Lower leg skin (tissue), 4 donors: ENCODE measurements around the gene DR1. TPM values are rescaled to one million over a fixed set of nuclear protein-coding genes. Genes with fewer than 3 reads are reported as not detected.

Experiments used
- DNase-seq, 2 donors: peaks; one replicate each; pipeline ENCODE4 v3.0.0-alpha.2; 2019; ENCODE audit warnings: low spot score in 2 of 2
- H3K4me3 ChIP-seq: fragments of 200-600 bp; sonication (generic); 2 replicates; pipeline ENCODE4 v1.5.1; 2017; ENCODE audit warnings: mild to moderate bottlenecking, low read depth; ENCODE audit not compliant: poor library complexity, severe bottlenecking
- POLR2A ChIP-seq, 2 donors: fragments of 450-650 bp; IDR thresholded peaks; one replicate each; pipeline ENCODE4 v1.6.1; 2016 to 2017; ENCODE audit warnings: antibody characterized with exemption in 2 of 2, mild to moderate bottlenecking in 1 of 2, moderate library complexity in 1 of 2
- WGBS, 2 donors: methylation state at CpG; one replicate each; pipeline ENCODE4 v1.1.5; 2018; 5-methylcytosine and 5-hydroxymethylcytosine counted together
- intact Hi-C: fragments of 100-400 bp; cut with DNase I; formaldehyde crosslinking; loops from one replicate; pipeline ENCODE4 v1.15.0; 2023; ENCODE audit warnings: low total_unique reads
- total RNA-seq, 4 donors: library from RNA; depleted of rRNA; stranded (reverse); fragments of >200 nt; gene quantifications; one replicate each; pipeline ENCODE4 v1.1.0, GENCODE V29; 2016
- TF ChIP-seq, protein P1 (sequence below), 3 donors: fragments of 450-650 bp; IDR thresholded peaks; one replicate each; pipeline ENCODE4 v1.5.1; 2016; ENCODE audit warnings: antibody characterized with exemption in 3 of 3, mild to moderate bottlenecking in 3 of 3, moderate library complexity in 2 of 3

DR1 gene
- total RNA-seq, 4 donors from 2014 or later, result 41.3 to 66.1 (median 52.1) TPM

DNA sequence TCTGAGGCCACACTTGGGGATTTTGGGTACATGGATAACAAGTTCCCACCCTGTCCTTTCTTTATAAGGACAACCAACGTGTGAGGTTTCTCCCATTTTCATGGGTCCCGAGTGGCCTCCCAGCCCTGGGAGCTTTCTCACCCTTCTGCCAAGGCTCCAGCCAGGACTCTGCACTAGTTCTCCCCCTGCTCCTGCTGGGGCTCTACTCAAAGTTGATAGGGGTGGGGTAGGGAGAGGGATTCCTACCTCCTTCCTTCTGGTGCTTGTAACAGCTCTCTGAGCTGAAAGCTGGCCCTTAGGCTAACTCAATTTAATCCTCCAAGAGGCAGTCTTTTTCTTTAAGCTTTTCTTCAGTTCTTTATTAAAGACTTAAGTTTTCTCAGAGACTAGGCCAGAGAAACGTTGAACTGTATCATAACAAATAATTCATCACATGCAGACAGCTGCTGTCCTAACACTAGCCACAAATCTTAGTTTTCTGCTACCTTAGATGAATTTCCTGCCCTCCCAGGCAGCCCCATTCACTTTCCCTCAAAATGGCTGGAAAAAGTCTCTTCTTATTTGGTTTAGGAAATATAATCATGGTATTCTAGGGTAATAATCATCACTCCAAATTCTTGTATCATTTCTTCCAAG, 22.4 kb upstream of the DR1 start:
- WGBS, 2 donors, result 36 to 48% methylated on average over 3 of the region's 3 CpGs
- DNase-seq, result no peak
- TF ChIP-seq POLR2A (IDR thresholded peaks at IDR 0.05), result no peak
- TF ChIP-seq, protein P1, sequence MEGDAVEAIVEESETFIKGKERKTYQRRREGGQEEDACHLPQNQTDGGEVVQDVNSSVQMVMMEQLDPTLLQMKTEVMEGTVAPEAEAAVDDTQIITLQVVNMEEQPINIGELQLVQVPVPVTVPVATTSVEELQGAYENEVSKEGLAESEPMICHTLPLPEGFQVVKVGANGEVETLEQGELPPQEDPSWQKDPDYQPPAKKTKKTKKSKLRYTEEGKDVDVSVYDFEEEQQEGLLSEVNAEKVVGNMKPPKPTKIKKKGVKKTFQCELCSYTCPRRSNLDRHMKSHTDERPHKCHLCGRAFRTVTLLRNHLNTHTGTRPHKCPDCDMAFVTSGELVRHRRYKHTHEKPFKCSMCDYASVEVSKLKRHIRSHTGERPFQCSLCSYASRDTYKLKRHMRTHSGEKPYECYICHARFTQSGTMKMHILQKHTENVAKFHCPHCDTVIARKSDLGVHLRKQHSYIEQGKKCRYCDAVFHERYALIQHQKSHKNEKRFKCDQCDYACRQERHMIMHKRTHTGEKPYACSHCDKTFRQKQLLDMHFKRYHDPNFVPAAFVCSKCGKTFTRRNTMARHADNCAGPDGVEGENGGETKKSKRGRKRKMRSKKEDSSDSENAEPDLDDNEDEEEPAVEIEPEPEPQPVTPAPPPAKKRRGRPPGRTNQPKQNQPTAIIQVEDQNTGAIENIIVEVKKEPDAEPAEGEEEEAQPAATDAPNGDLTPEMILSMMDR (IDR thresholded peaks at IDR 0.05), result no peak
- intact Hi-C loops, result no loop called here
- no peak overlapping the region for H3K4me3 ChIP-seq

DNA sequence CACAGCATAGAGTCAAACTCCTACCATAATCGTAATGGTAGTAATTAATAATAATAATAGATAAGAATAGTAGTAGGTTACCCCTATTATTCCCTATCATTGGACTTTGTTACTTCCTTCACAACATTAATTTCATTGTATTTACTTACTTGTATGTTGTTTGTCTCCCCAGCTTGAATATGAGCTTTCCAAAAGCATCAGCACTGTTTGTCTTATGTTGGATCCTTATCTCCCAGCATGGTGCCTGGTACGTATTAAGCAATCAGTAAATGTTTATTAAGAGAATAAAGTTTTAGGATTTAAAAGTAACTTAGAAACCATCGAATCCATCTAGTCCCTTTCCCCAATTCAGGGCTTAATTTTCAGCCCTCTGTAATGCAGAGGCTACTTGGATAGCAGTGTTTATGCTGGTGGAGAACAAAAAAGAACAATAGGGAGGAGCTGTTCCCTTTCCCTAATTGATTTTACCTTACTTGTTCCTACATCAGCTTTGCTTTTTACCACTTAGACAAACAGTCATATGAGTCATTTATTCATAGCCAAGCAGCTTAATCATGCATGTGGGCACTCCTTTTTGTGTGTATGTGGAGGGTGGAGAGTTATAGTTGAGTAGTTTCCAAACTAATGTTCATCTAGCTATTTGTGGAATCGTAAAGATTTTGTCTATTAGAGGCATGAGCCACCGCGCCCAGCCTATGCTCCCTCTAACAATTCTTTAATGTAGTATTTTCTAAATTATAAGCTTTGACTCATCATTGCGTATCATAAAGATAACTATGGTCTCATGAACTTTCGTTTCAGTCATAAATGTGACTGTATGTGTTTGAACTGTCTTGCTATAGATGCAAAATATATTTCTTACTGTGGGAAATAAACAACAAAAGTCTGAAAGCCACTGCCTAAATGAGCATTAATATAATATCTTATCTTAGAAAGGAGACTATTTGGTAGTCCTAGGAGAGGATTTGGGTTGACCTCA, 20.9 kb upstream of the DR1 start:
- intact Hi-C loops, result no loop called here
- 47 to 57% methylated on average over 8 of the region's 8 CpGs for WGBS, 2 donors
- DNase-seq, result no peak
- no peak for TF ChIP-seq POLR2A (IDR thresholded peaks at IDR 0.05)
- TF ChIP-seq, protein P1 (IDR thresholded peaks at IDR 0.05), result no peak
- no peak overlapping the region for H3K4me3 ChIP-seq

DNA sequence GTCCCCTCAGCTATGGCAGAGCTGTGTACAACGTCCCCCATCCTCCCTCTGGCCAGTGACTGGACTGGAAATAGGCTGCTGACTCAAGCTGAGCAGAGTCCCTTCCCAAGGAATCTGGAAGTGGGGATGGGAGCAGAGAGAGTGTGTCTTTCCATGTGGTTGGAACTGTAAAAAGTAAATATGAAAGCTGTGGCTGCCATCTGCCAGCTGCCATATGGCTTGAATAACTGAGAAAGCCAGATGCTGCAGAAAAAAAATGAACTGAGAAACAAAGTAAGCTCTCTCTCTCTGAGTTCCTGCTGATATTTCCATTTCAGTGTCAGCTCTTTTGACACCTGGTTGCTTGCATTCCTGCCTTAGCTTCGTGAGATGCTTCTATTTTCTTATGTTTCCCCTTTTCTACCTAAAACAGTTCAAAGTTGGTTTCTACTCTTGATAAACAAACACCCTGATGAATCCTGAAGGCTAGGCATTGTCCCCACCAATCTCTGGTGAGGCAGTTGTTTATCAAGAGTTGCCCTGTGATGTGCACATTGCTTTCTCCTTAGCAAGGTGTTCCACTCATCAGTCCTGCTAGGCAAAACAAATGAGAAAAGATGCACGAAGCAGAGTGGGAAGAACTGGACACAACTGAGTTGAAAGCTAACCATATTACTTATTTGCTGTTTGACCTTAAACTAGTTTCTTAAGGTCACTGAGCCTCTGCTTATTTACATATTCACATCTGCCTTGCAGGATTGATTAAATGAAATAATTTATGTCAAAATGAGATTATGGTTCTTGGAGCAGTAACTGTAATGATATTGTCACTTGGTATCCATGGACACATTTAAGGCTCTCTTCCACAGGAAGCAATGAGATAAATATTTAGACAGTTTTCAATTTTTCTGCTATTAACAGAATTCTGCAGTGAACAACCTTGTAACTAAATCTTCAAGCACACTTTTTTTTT, 16.6 kb upstream of the DR1 start:
- TF ChIP-seq POLR2A (IDR thresholded peaks at IDR 0.05), result no peak
- TF ChIP-seq, protein P1 (IDR thresholded peaks at IDR 0.05), result no peak
- intact Hi-C loops, result no loop called here
- WGBS, 2 donors, result 59 to 63% methylated on average over 3 of the region's 3 CpGs

DNA sequence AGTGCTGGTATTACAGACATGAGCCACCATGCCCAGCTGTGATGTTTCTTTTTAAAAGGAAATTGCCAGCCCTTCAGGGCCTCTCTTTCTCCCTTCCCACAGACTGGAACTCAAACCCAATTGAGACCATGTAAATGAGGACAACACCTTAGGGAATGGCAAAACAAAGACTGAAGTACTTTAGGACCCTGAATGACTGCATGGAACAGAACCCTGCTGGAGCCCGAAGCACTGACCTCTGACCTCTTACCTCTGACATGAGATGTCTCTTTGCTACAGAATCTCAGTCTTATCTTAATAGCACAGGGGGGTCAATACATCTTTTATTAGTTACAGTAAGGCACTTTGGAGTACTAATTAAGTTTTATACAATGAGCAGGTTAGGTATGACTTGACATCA, 15.5 kb upstream of the DR1 start:
- TF ChIP-seq POLR2A (IDR thresholded peaks at IDR 0.05), result no peak
- TF ChIP-seq, protein P1 (IDR thresholded peaks at IDR 0.05), result no peak
- no peak overlapping the region for H3K4me3 ChIP-seq
- intact Hi-C loops, result no loop called here
- 91 to 97% methylated on average over 1 of the region's 1 CpG for WGBS, 2 donors
- DNase-seq, result no peak

More for the DNA sequence above, 16.6 kb upstream of the DR1 start:
- DNase-seq, result no peak
- no peak overlapping the region for H3K4me3 ChIP-seq

DNA sequence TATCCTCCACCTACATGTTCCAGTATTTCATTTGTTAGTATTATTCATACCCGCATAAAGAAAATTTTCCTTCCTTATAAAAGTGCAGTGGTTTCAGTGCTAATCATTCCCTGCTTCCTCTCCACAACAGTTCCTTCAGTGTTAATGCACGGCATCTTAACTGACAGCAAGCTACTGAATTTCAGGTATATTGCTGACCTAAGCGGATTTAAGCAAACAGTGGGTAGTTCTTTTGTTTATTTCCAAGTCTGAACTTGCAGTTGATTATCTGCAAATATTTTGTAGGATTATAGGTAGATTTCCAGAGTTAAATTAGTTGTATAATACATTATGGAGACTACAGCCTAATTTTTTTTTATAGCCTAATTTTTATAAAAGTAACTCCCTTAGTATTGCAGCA, 15.1 kb upstream of the DR1 start:
- TF ChIP-seq, protein P1 (IDR thresholded peaks at IDR 0.05), result no peak
- no peak for TF ChIP-seq POLR2A (IDR thresholded peaks at IDR 0.05)
- no peak overlapping the region for H3K4me3 ChIP-seq
- no peak for DNase-seq
- WGBS, 2 donors, result 70 to 80% methylated on average over 3 of the region's 3 CpGs
- intact Hi-C loops, result no loop called here
